ENCODE measurements around the gene ATP6V0A4.

- TF ChIP-seq CTCF (conservative IDR thresholded peaks at IDR 0.05): no peak
- no peak for TF ChIP-seq EZH2 (IDR thresholded peaks at IDR 0.05; ENCODE audit: low read depth)
Measured at GRCh38 chr7:138667535-138668228, 130.3 kb downstream of the ATP6V0A4 start.
